Hematopoietic multipotent progenitor cell treated with erythropoietin and hydrocortisone succinate and interleukin-3 and kit ligand, for 6 days (in vitro differentiated cells): ENCODE data around the gene PRPF31.

Experiments used
- DNase-seq: peaks from one replicate; pipeline ENCODE4 v3.0.0-alpha.2; 2015

PRPF31 gene

GRCh38 chr19:54142166-54142780, 26.7 kb downstream of the PRPF31 start:
- DNase-seq, result no peak

- no peak for DNase-seq
These were observed 30.1 kb downstream of the PRPF31 start for GRCh38 chr19:54145541-54146158.

- no peak for DNase-seq
These were observed 32.1 kb downstream of the PRPF31 start for GRCh38 chr19:54147676-54148075.

GRCh38 chr19:54148158-54148557, 32.6 kb downstream of the PRPF31 start:
- no peak for DNase-seq

GRCh38 chr19:54149021-54149812, 33.7 kb downstream of the PRPF31 start:
- no peak for DNase-seq

- no peak for DNase-seq
These were observed 35.9 kb downstream of the PRPF31 start for GRCh38 chr19:54151362-54152035.

- no peak for DNase-seq
These were observed 36.7 kb downstream of the PRPF31 start for GRCh38 chr19:54152267-54152666.

GRCh38 chr19:54152878-54153524, 37.4 kb downstream of the PRPF31 start:
- no peak for DNase-seq

- DNase-seq, result no peak
These were observed 38.3 kb downstream of the PRPF31 start for GRCh38 chr19:54153731-54154326.

- DNase-seq, result no peak
These were observed 39.2 kb downstream of the PRPF31 start for GRCh38 chr19:54154603-54155345.

GRCh38 chr19:54155694-54156093, 40.1 kb downstream of the PRPF31 start:
- no peak for DNase-seq

- no peak for DNase-seq
These were observed 40.9 kb downstream of the PRPF31 start for GRCh38 chr19:54156490-54156889.

- DNase-seq, result no peak
These were observed 41.4 kb downstream of the PRPF31 start for GRCh38 chr19:54156953-54157352.

GRCh38 chr19:54158812-54159351, 43.3 kb downstream of the PRPF31 start:
- peak; percentile 55 for DNase-seq

GRCh38 chr19:54159352-54160181, 44.0 kb downstream of the PRPF31 start, which contains the start of gene LENG1:
LENG1 (minus strand) TSS chr19:54159721; CDS start chr19:54159695, 26 bp downstream.
- DNase-seq, result peak; percentile 100

GRCh38 chr19:54160182-54160811, 44.7 kb downstream of the PRPF31 start:
- DNase-seq, result peak; percentile 33

GRCh38 chr19:54160854-54161253, 45.3 kb downstream of the PRPF31 start:
- no peak for DNase-seq

- DNase-seq, result peak; percentile 93
These were observed 46.8 kb downstream of the PRPF31 start for GRCh38 chr19:54162241-54162805.

GRCh38 chr19:54162884-54163283, 47.3 kb downstream of the PRPF31 start:
- DNase-seq, result no peak
